Right lobe of liver (tissue), 6 donors: ENCODE results near the gene RPS6KA2. TPM values are rescaled to one million over a fixed set of nuclear protein-coding genes. Genes with fewer than 3 reads are reported as not detected.

ENCODE experiments used
- ATAC-seq, 4 donors: fragments of 200-7000 bp; cut with Tn5 transposase; one replicate each; pipeline ENCODE4 v1.9.1; 2020; ENCODE audit warnings: mild to moderate bottlenecking in 4 of 4, moderate library complexity in 4 of 4
- DNase-seq, 3 donors: peaks; one replicate each; pipeline ENCODE4 v3.0.0-alpha.2; 2020
- H3K27ac ChIP-seq, 3 donors: fragments of 200-600 bp; one replicate each; pipeline ENCODE4 v1.8.0; 2022
- H3K27me3 ChIP-seq, 2 donors: fragments of 200-600 bp; one replicate each; pipeline ENCODE4 v1.8.0; 2022
- H3K36me3 ChIP-seq, 4 donors: fragments of 200-600 bp; sonication (generic) in 1 of 4; one replicate each; pipeline versions ENCODE4 v1.5.1 to v1.8.0; 2017 to 2022; ENCODE audit warnings: control low read depth in 1 of 4
- H3K4me1 ChIP-seq, 4 donors: fragments of 200-600 bp; sonication (generic) in 1 of 4; one replicate each; pipeline versions ENCODE4 v1.5.1 to v1.8.0; 2017 to 2022; ENCODE audit warnings: control low read depth in 1 of 4
- H3K4me3 ChIP-seq, 3 donors: fragments of 200-600 bp; one replicate each; pipeline ENCODE4 v1.8.0; 2022
- H3K9me3 ChIP-seq, 4 donors: fragments of 200-600 bp; sonication (generic) in 1 of 4; one replicate each; pipeline versions ENCODE4 v1.5.1 to v1.8.0; 2017 to 2022; ENCODE audit warnings: control low read depth in 1 of 4
- POLR2A ChIP-seq: fragments of 450-650 bp; IDR thresholded peaks from one replicate; pipeline ENCODE4 v1.6.1; 2017; ENCODE audit warnings: antibody characterized with exemption, mild to moderate bottlenecking
- WGBS: methylation state at CpG from one replicate; pipeline ENCODE4 v1.1.6; 2018; ENCODE audit warnings: low coverage, low lambda C conversion rate; ENCODE audit not compliant: insufficient coverage; ENCODE audit errors: missing lambda C conversion rate; 5-methylcytosine and 5-hydroxymethylcytosine counted together
- intact Hi-C, 2 donors: fragments of 100-400 bp; cut with DNase I; formaldehyde crosslinking; loops; one replicate each; pipeline versions ENCODE4 v1.11.2 to v1.14.1; 2022
- total RNA-seq, 6 experiments: library from RNA; depleted of rRNA in 2 of 6; stranded (reverse); fragments of >200 nt in 2 of 6; fragmentation: NEBNext Ultra II Directional in 3 of 6; extraction: Animal tissue kit (Norgen Biotek cat#: 25700) in 3 of 6; gene quantifications; one replicate each; pipeline versions ENCODE4 v1.1.0 to v1.2.4, GENCODE V29; 2016 to 2023
- TF ChIP-seq, protein P1 (sequence below), 4 donors: fragments of 200-600 bp in 3 of 4; fragments of 450-650 bp in 1 of 4; IDR thresholded peaks; one replicate each; pipeline versions ENCODE4 v1.5.1 to v1.8.0; 2016 to 2022; ENCODE audit warnings: antibody characterized with exemption in 4 of 4, mild to moderate bottlenecking in 2 of 4
- donor health status: DM: no; HTN: yes; CAD: no.
- donor health status: DM: no; HTN: no; CAD: no.
- donor health status: DM: no; HTN: no; CAD: no.
- donor health status: DM: no; HTN: yes; CAD: no.
- donor health status: DM: no; HTN: yes; CAD: no.

The RPS6KA2 gene
- total RNA-seq, 6 experiments from 2014 or later: 6.4 to 18.1 (median 11.1) TPM

DNA sequence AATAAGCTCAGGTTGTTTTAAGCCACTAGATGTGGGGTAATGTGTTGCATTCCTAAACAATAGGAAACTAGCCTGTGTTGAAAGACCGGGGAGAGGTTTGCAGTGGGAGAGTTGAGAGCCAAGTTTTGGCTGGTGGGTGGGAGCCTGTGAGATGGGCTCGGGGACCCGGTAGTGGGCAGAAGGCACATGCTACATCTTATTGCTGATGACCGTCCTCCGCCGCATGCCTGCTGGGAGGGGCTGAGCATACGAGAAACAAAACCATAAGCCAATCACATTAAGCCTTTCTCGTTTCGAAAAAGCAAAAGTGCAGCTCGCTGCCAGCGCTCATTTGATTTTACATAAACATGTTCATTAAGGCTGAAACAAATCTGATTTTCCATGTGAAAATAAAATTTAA is 186.9 kb downstream of the RPS6KA2 start:
- H3K27me3 ChIP-seq: no peaks in the 10 kb centered on the region
- WGBS: 81% methylated on average over 11 of the region's 11 CpGs
- no peak for ATAC-seq
- no peak overlapping the region for H3K27ac ChIP-seq
- no peak for TF ChIP-seq POLR2A
- TF ChIP-seq, protein P1, sequence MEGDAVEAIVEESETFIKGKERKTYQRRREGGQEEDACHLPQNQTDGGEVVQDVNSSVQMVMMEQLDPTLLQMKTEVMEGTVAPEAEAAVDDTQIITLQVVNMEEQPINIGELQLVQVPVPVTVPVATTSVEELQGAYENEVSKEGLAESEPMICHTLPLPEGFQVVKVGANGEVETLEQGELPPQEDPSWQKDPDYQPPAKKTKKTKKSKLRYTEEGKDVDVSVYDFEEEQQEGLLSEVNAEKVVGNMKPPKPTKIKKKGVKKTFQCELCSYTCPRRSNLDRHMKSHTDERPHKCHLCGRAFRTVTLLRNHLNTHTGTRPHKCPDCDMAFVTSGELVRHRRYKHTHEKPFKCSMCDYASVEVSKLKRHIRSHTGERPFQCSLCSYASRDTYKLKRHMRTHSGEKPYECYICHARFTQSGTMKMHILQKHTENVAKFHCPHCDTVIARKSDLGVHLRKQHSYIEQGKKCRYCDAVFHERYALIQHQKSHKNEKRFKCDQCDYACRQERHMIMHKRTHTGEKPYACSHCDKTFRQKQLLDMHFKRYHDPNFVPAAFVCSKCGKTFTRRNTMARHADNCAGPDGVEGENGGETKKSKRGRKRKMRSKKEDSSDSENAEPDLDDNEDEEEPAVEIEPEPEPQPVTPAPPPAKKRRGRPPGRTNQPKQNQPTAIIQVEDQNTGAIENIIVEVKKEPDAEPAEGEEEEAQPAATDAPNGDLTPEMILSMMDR (IDR thresholded peaks at IDR 0.05): no peak
- H3K4me3 ChIP-seq: no peak overlapping the region
- intact Hi-C loops: no loop called here
- H3K4me1 ChIP-seq: no peaks in the 10 kb centered on the region
- no peak for DNase-seq
- no peaks in the 10 kb centered on the region for H3K36me3 ChIP-seq
- no peaks in the 10 kb centered on the region for H3K9me3 ChIP-seq

DNA sequence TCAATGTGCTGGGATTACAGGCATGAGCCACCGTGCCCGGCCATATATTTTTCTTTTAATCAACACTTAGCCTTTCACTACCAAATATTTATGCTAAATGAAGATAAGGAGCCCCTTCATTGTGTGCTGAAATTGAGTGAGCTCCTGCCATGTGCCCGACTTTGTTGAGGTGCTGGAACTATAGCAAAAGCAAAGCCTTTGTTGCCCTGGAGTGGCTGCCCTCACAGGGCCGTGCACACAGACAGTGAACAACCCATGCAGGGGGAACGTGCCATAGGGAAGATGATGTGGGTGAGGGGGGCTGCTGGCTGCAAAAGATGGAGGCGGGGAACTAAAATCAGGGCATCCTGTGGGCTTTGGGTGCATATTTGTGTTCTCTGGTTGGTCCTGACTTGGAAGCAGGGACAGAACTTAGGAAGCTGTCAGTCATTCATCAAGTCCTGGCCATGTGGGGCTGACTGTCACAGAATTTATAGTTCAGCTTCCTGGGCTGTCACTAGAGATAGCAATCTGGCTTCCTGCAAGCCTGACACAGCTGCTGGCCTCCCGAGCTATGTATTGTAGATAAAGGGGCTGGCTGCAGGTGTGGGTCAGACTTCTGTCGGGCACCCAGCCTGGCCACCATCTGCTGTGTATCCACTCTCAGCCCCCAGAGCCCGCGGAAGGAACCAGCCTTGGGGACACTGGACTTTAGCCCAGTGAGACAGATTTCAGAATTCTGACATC is 187.5 kb downstream of the RPS6KA2 start:
- no peak overlapping the region for H3K27ac ChIP-seq
- no peak for TF ChIP-seq POLR2A
- TF ChIP-seq, protein P1 (IDR thresholded peaks at IDR 0.05): no peak
- no peaks in the 10 kb centered on the region for H3K27me3 ChIP-seq
- no peaks in the 10 kb centered on the region for H3K9me3 ChIP-seq
- ATAC-seq (no peak), DNase-seq (no peak)
- WGBS: 80% methylated on average over 5 of the region's 10 CpGs
- H3K4me1 ChIP-seq: no peaks in the 10 kb centered on the region
- H3K36me3 ChIP-seq: no peaks in the 10 kb centered on the region
- no peak overlapping the region for H3K4me3 ChIP-seq
- intact Hi-C loops: no loop called here

- Histone ChIP-seq H3K27me3 (no peaks in the 10 kb centered on the region), H3K4me3 (no peak overlapping the region), H3K9me3 (no peaks in the 10 kb centered on the region), H3K27ac (no peak overlapping the region), H3K4me1 (no peaks in the 10 kb centered on the region), H3K36me3 (no peaks in the 10 kb centered on the region)
- ATAC-seq (no peak), DNase-seq (no peak)
- intact Hi-C loops: no loop called here
- 86% methylated on average over 15 of the region's 16 CpGs for WGBS
- TF ChIP-seq, protein P1 (IDR thresholded peaks at IDR 0.05): no peak
- TF ChIP-seq POLR2A: no peak
Observed at GRCh38 chr6:166438211-166438861, 188.7 kb downstream of the RPS6KA2 start.

DNA sequence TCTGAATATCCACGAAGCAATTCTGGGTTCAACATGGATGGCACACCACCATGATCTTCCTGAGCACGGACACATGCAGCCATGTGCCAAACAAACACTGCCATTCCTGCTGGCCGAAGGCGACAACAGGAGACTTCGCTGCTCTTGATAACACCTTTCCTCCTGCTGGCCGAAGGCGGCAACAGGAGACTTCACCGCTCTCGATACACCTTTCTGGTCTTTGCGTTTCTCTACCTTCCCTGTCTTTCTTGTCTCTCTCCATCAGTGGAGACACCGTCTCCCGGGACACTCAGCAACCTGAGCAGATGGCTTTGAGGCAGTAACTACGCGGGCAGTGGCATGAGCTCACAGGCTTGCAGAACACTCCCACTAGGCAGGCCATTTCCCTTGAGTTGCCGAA is 189.4 kb downstream of the RPS6KA2 start:
- Histone ChIP-seq H3K4me3 (no peak overlapping the region), H3K27ac (no peak overlapping the region), H3K9me3 (no peaks in the 10 kb centered on the region), H3K4me1 (no peaks in the 10 kb centered on the region), H3K36me3 (no peaks in the 10 kb centered on the region), H3K27me3 (no peaks in the 10 kb centered on the region)
- WGBS: 93% methylated on average over 13 of the region's 15 CpGs
- TF ChIP-seq POLR2A: no peak
- TF ChIP-seq, protein P1 (IDR thresholded peaks at IDR 0.05): no peak
- no peak for ATAC-seq
- no peak for DNase-seq
- intact Hi-C loops: no loop called here
